ENCODE measurements around the gene KIF9.

The KIF9 gene

GRCh38 chr3:47265725-47266428, 16.7 kb downstream of the KIF9 start:
- Histone ChIP-seq H2AK5ac (ENCODE audit: low read length) (no peak overlapping the region), H3K27me3 (ENCODE audit: insufficient read depth, low read length) (no peaks in the 10 kb centered on the region), H3K9ac (ENCODE audit: low read length) (no peak overlapping the region), H3K23ac (ENCODE audit: low read length) (no peak overlapping the region), H3K79me1 (ENCODE audit: low read length) (no peaks in the 10 kb centered on the region), H2BK12ac (ENCODE audit: low read length) (no peak overlapping the region), H3K4me1 (ENCODE audit: control insufficient read depth in 1 of 2, insufficient read depth in 2 of 2, low read length in 2 of 2) (peaks cover 6 to 8% of the 10 kb centered on the region in 2 experiments), H3K14ac (ENCODE audit: low read length) (no peak overlapping the region), H3K27ac (ENCODE audit: low read depth, low read length) (no peak overlapping the region), H3K36me3 (ENCODE audit: control insufficient read depth in 1 of 2, insufficient read depth in 2 of 2, low read length in 2 of 2) (no peaks in the 10 kb centered on the region), H2BK120ac (ENCODE audit: insufficient read depth, low read length, poor library complexity) (no peak overlapping the region), H4K91ac (ENCODE audit: low read depth, low read length) (no peak overlapping the region), H2BK5ac (ENCODE audit: low read depth, low read length, poor library complexity) (no peak overlapping the region), H3K4me3 (ENCODE audit: low read depth, low read length) (no peak overlapping the region), H3K18ac (ENCODE audit: low read length) (no peak overlapping the region), H4K12ac (ENCODE audit: low read depth, low read length) (no peak overlapping the region), H3K79me2 (ENCODE audit: control insufficient read depth, insufficient read depth, low read length, poor library complexity) (no peaks in the 10 kb centered on the region), H3K9me3 (ENCODE audit: insufficient read depth, low read depth, low read length) (no peaks in the 10 kb centered on the region), H4K8ac (ENCODE audit: low read depth, low read length) (no peak overlapping the region), H3K4me2 (ENCODE audit: low read length) (no peak overlapping the region), H2AFZ (ENCODE audit: insufficient read depth, low read length, poor library complexity) (no peak overlapping the region), H3K4ac (ENCODE audit: low read depth, low read length) (no peak overlapping the region)
- WGBS (ENCODE audit: extremely low coverage, insufficient coverage, insufficient read length): no CpG with 5 or more reads among the region's 10 CpGs
- DNase-seq: peak; percentile 65 to 78

- no peaks in the 10 kb centered on the region for H3K36me3 ChIP-seq (ENCODE audit: control insufficient read depth in 1 of 2, insufficient read depth in 2 of 2, low read length in 2 of 2)
- no peaks in the 10 kb centered on the region for H3K79me2 ChIP-seq (ENCODE audit: control insufficient read depth, insufficient read depth, low read length, poor library complexity)
- H3K4me2 ChIP-seq (ENCODE audit: low read length): no peak overlapping the region
- H2AFZ ChIP-seq (ENCODE audit: insufficient read depth, low read length, poor library complexity): no peak overlapping the region
- no peak overlapping the region for H4K91ac ChIP-seq (ENCODE audit: low read depth, low read length)
- no peak overlapping the region for H3K4me3 ChIP-seq (ENCODE audit: low read depth, low read length)
- no peak overlapping the region for H2BK12ac ChIP-seq (ENCODE audit: low read length)
- H3K14ac ChIP-seq (ENCODE audit: low read length): no peak overlapping the region
- no peak overlapping the region for H3K4ac ChIP-seq (ENCODE audit: low read depth, low read length)
- H4K12ac ChIP-seq (ENCODE audit: low read depth, low read length): no peak overlapping the region
- DNase-seq: no peak
- H3K23ac ChIP-seq (ENCODE audit: low read length): no peak overlapping the region
- no peak overlapping the region for H2BK5ac ChIP-seq (ENCODE audit: low read depth, low read length, poor library complexity)
- H3K9me3 ChIP-seq (ENCODE audit: insufficient read depth, low read depth, low read length): no peaks in the 10 kb centered on the region
- no CpG with 5 or more reads among the region's 1 CpG for WGBS (ENCODE audit: extremely low coverage, insufficient coverage, insufficient read length)
- no peak overlapping the region for H4K8ac ChIP-seq (ENCODE audit: low read depth, low read length)
- no peaks in the 10 kb centered on the region for H3K79me1 ChIP-seq (ENCODE audit: low read length)
- H3K4me1 ChIP-seq (ENCODE audit: control insufficient read depth in 1 of 2, insufficient read depth in 2 of 2, low read length in 2 of 2): peaks cover 6 to 8% of the 10 kb centered on the region in 2 experiments
- no peaks in the 10 kb centered on the region for H3K27me3 ChIP-seq (ENCODE audit: insufficient read depth, low read length)
- no peak overlapping the region for H2AK5ac ChIP-seq (ENCODE audit: low read length)
- H3K27ac ChIP-seq (ENCODE audit: low read depth, low read length): no peak overlapping the region
- no peak overlapping the region for H3K9ac ChIP-seq (ENCODE audit: low read length)
- no peak overlapping the region for H2BK120ac ChIP-seq (ENCODE audit: insufficient read depth, low read length, poor library complexity)
- no peak overlapping the region for H3K18ac ChIP-seq (ENCODE audit: low read length)
These were observed 17.6 kb downstream of the KIF9 start for GRCh38 chr3:47265008-47265407.

GRCh38 chr3:47261301-47261700, 21.3 kb downstream of the KIF9 start:
- peaks cover 2 to 6% of the 10 kb centered on the region in 2 experiments for H3K4me1 ChIP-seq (ENCODE audit: control insufficient read depth in 1 of 2, insufficient read depth in 2 of 2, low read length in 2 of 2)
- no CpG with 5 or more reads among the region's 3 CpGs for WGBS (ENCODE audit: extremely low coverage, insufficient coverage, insufficient read length)

GRCh38 chr3:47260605-47261004, 22.0 kb downstream of the KIF9 start:
- Histone ChIP-seq H3K9ac (ENCODE audit: low read length) (no peak overlapping the region), H2BK5ac (ENCODE audit: low read depth, low read length, poor library complexity) (no peak overlapping the region), H3K4ac (ENCODE audit: low read depth, low read length) (no peak overlapping the region), H3K14ac (ENCODE audit: low read length) (no peak overlapping the region), H3K36me3 (ENCODE audit: control insufficient read depth in 1 of 2, insufficient read depth in 2 of 2, low read length in 2 of 2) (no peaks in the 10 kb centered on the region), H3K9me3 (ENCODE audit: insufficient read depth, low read depth, low read length) (no peaks in the 10 kb centered on the region), H3K27ac (ENCODE audit: low read depth, low read length) (no peak overlapping the region), H3K23ac (ENCODE audit: low read length) (no peak overlapping the region), H2AFZ (ENCODE audit: insufficient read depth, low read length, poor library complexity) (no peak overlapping the region), H2AK5ac (ENCODE audit: low read length) (no peak overlapping the region), H2BK120ac (ENCODE audit: insufficient read depth, low read length, poor library complexity) (no peak overlapping the region), H3K27me3 (ENCODE audit: insufficient read depth, low read length) (no peaks in the 10 kb centered on the region), H3K79me1 (ENCODE audit: low read length) (no peaks in the 10 kb centered on the region), H4K12ac (ENCODE audit: low read depth, low read length) (no peak overlapping the region), H3K18ac (ENCODE audit: low read length) (no peak overlapping the region), H2BK12ac (ENCODE audit: low read length) (no peak overlapping the region), H3K4me3 (ENCODE audit: low read depth, low read length) (no peak overlapping the region), H3K4me1 (ENCODE audit: control insufficient read depth in 1 of 2, insufficient read depth in 2 of 2, low read length in 2 of 2) (peaks cover 2 to 6% of the 10 kb centered on the region in 2 experiments), H4K8ac (ENCODE audit: low read depth, low read length) (no peak overlapping the region), H4K91ac (ENCODE audit: low read depth, low read length) (no peak overlapping the region), H3K79me2 (ENCODE audit: control insufficient read depth, insufficient read depth, low read length, poor library complexity) (no peaks in the 10 kb centered on the region), H3K4me2 (ENCODE audit: low read length) (no peak overlapping the region)
- no CpG with 5 or more reads among the region's 4 CpGs for WGBS (ENCODE audit: extremely low coverage, insufficient coverage, insufficient read length)
- no peak for DNase-seq

More at GRCh38 chr3:47261301-47261700, 21.3 kb downstream of the KIF9 start:
- Histone ChIP-seq H3K9ac (ENCODE audit: low read length) (no peak overlapping the region), H3K9me3 (ENCODE audit: insufficient read depth, low read depth, low read length) (no peaks in the 10 kb centered on the region), H3K14ac (ENCODE audit: low read length) (no peak overlapping the region), H3K27ac (ENCODE audit: low read depth, low read length) (no peak overlapping the region), H3K4me2 (ENCODE audit: low read length) (no peak overlapping the region), H2BK12ac (ENCODE audit: low read length) (no peak overlapping the region), H3K36me3 (ENCODE audit: control insufficient read depth in 1 of 2, insufficient read depth in 2 of 2, low read length in 2 of 2) (no peaks in the 10 kb centered on the region), H3K23ac (ENCODE audit: low read length) (no peak overlapping the region), H4K91ac (ENCODE audit: low read depth, low read length) (no peak overlapping the region), H2AK5ac (ENCODE audit: low read length) (no peak overlapping the region), H3K27me3 (ENCODE audit: insufficient read depth, low read length) (no peaks in the 10 kb centered on the region), H4K12ac (ENCODE audit: low read depth, low read length) (no peak overlapping the region), H4K8ac (ENCODE audit: low read depth, low read length) (no peak overlapping the region), H2BK120ac (ENCODE audit: insufficient read depth, low read length, poor library complexity) (no peak overlapping the region), H3K79me1 (ENCODE audit: low read length) (no peaks in the 10 kb centered on the region), H3K4me3 (ENCODE audit: low read depth, low read length) (no peak overlapping the region), H2BK5ac (ENCODE audit: low read depth, low read length, poor library complexity) (no peak overlapping the region), H3K4ac (ENCODE audit: low read depth, low read length) (no peak overlapping the region), H2AFZ (ENCODE audit: insufficient read depth, low read length, poor library complexity) (no peak overlapping the region), H3K79me2 (ENCODE audit: control insufficient read depth, insufficient read depth, low read length, poor library complexity) (no peaks in the 10 kb centered on the region), H3K18ac (ENCODE audit: low read length) (no peak overlapping the region)
- DNase-seq: peak; percentile 96 to 98

Measured in trophoblast cell (in vitro differentiated cells and primary cell).